NCI-H2107 (cell line): ENCODE results near the gene ECHS1.

Source experiments
- DNase-seq: peaks from one replicate; lab custom pipeline; 2025; lab: John Stamatoyannopoulos, UW

Gene ECHS1

GRCh38 chr10:133358162-133358924, 14.8 kb downstream of the ECHS1 start:
- DNase-seq = no peak

GRCh38 chr10:133357285-133358161, 15.6 kb downstream of the ECHS1 start, which contains the start of gene FUOM:
FUOM (minus strand) TSS chr10:133358019; CDS start chr10:133358007, 12 bp downstream.
- DNase-seq = no peak

- DNase-seq = no peak
These were observed 16.4 kb downstream of the ECHS1 start for GRCh38 chr10:133356549-133357284.

- no peak for DNase-seq
These were observed 17.2 kb downstream of the ECHS1 start for GRCh38 chr10:133355991-133356390.

- DNase-seq = no peak
These were observed 17.9 kb downstream of the ECHS1 start for GRCh38 chr10:133355266-133355665.

- DNase-seq = no peak
These were observed 18.4 kb downstream of the ECHS1 start for GRCh38 chr10:133354672-133355240.

- no peak for DNase-seq
These were observed 19.1 kb downstream of the ECHS1 start for GRCh38 chr10:133353988-133354605.

- no peak for DNase-seq
These were observed 19.8 kb downstream of the ECHS1 start for GRCh38 chr10:133353202-133353959.

- DNase-seq = no peak
These were observed 21.5 kb downstream of the ECHS1 start for GRCh38 chr10:133351408-133352318.

- DNase-seq = no peak
These were observed 22.2 kb downstream of the ECHS1 start for GRCh38 chr10:133350950-133351329.

GRCh38 chr10:133350283-133350949, 22.7 kb downstream of the ECHS1 start:
- DNase-seq = no peak

GRCh38 chr10:133349577-133350011, 23.6 kb downstream of the ECHS1 start:
- no peak for DNase-seq

- DNase-seq = no peak
These were observed 24.0 kb downstream of the ECHS1 start for GRCh38 chr10:133349160-133349568.

- no peak for DNase-seq
These were observed 25.2 kb downstream of the ECHS1 start for GRCh38 chr10:133347710-133348517.

GRCh38 chr10:133346413-133346812, 26.7 kb downstream of the ECHS1 start:
- no peak for DNase-seq

GRCh38 chr10:133344236-133344635, 28.9 kb downstream of the ECHS1 start:
- DNase-seq = no peak

GRCh38 chr10:133343558-133343957, 29.6 kb downstream of the ECHS1 start:
- no peak for DNase-seq

GRCh38 chr10:133342942-133343341, 30.2 kb downstream of the ECHS1 start:
- no peak for DNase-seq
